H9 (cell line): ENCODE measurements around the gene SLC27A1. TPM values are rescaled to one million over a fixed set of nuclear protein-coding genes. Genes with fewer than 3 reads are reported as not detected.

ENCODE experiments used
- DNase-seq: peaks from one replicate; pipeline ENCODE4 v3.0.0-alpha.2; 2017
- H2AFZ ChIP-seq: one replicate; pipeline ENCODE4 v1.6.1; 2013; ENCODE audit warnings: mild to moderate bottlenecking, low read length, control low read depth, moderate library complexity
- H2AK5ac ChIP-seq: 2 replicates; pipeline ENCODE4 v1.6.1; 2013; ENCODE audit warnings: low read length, control low read depth, mixed read lengths; ENCODE audit not compliant: insufficient read length
- H2BK120ac ChIP-seq: one replicate; pipeline ENCODE4 v1.6.1; 2013; ENCODE audit warnings: low read depth, mild to moderate bottlenecking, low read length, control low read depth, inconsistent platforms; ENCODE audit not compliant: poor library complexity, severe bottlenecking
- H2BK12ac ChIP-seq: 2 replicates; pipeline ENCODE4 v1.6.1; 2013; ENCODE audit warnings: low read length, control low read depth, mixed read lengths, low read depth; ENCODE audit not compliant: insufficient read length
- H2BK15ac ChIP-seq: 2 replicates; pipeline ENCODE4 v1.6.1; 2013; ENCODE audit warnings: low read depth, low read length, control low read depth
- H2BK20ac ChIP-seq: one replicate; pipeline ENCODE4 v1.6.1; 2013; ENCODE audit warnings: low read depth, mild to moderate bottlenecking, low read length, control low read depth, inconsistent platforms; ENCODE audit not compliant: poor library complexity, severe bottlenecking
- H2BK5ac ChIP-seq: 2 replicates; pipeline ENCODE4 v1.6.1; 2013; ENCODE audit warnings: low read length, control low read depth, mixed read lengths; ENCODE audit not compliant: insufficient read length
- H3K14ac ChIP-seq: 2 replicates; pipeline ENCODE4 v1.6.1; 2013; ENCODE audit warnings: low read length, control low read depth; ENCODE audit not compliant: insufficient read depth
- H3K18ac ChIP-seq: 2 replicates; pipeline ENCODE4 v1.6.1; 2013; ENCODE audit warnings: low read depth, mild to moderate bottlenecking, mixed read lengths, low read length, control low read depth; ENCODE audit not compliant: insufficient read length
- H3K23ac ChIP-seq: 2 replicates; pipeline ENCODE4 v1.6.1; 2013; ENCODE audit warnings: low read length, control low read depth, mixed read lengths, low read depth; ENCODE audit not compliant: insufficient read length
- H3K23me2 ChIP-seq: 2 replicates; pipeline ENCODE4 v1.6.1; 2013; ENCODE audit warnings: low read depth, mild to moderate bottlenecking, mixed read lengths, low read length, control low read depth; ENCODE audit not compliant: insufficient read length, poor library complexity, severe bottlenecking
- H3K27ac ChIP-seq: 2 replicates; pipeline ENCODE4 v1.5.1; 2013; ENCODE audit warnings: low read length, control low read depth, mixed read lengths, low read depth; ENCODE audit not compliant: insufficient read length
- H3K27me3 ChIP-seq: 2 replicates; pipeline ENCODE4 v1.6.1; 2013; ENCODE audit warnings: low read length, control low read depth, inconsistent platforms; ENCODE audit not compliant: insufficient read depth
- H3K4ac ChIP-seq: 2 replicates; pipeline ENCODE4 v1.6.1; 2013; ENCODE audit warnings: low read depth, mild to moderate bottlenecking, control low read depth, inconsistent platforms, low read length, moderate library complexity
- H3K4me1 ChIP-seq: 2 replicates; pipeline ENCODE4 v1.6.1; 2013; ENCODE audit warnings: low read length, control low read depth, inconsistent platforms; ENCODE audit not compliant: insufficient read depth
- H3K4me2 ChIP-seq: 2 replicates; pipeline ENCODE4 v1.6.1; 2013; ENCODE audit warnings: low read length, control low read depth, mixed read lengths; ENCODE audit not compliant: insufficient read length, insufficient read depth
- H3K56ac ChIP-seq: 2 replicates; pipeline ENCODE4 v1.6.1; 2013; ENCODE audit warnings: low read depth, mild to moderate bottlenecking, mixed read lengths, low read length, control low read depth; ENCODE audit not compliant: insufficient read length
- H3K79me1 ChIP-seq: 2 replicates; pipeline ENCODE4 v1.6.1; 2013; ENCODE audit warnings: low read depth, mild to moderate bottlenecking, moderate library complexity, low read length, control low read depth, inconsistent platforms; ENCODE audit not compliant: insufficient read depth, poor library complexity, severe bottlenecking
- H3K79me2 ChIP-seq: 2 replicates; pipeline ENCODE4 v1.6.1; 2013; ENCODE audit warnings: low read length, control low read depth, inconsistent platforms; ENCODE audit not compliant: insufficient read depth
- H3K9ac ChIP-seq: 2 replicates; pipeline ENCODE4 v1.6.1; 2013; ENCODE audit warnings: low read length, control low read depth, mixed read lengths; ENCODE audit not compliant: insufficient read length; ENCODE audit errors: extremely low read depth
- H3K9me3 ChIP-seq: one replicate; pipeline ENCODE4 v1.6.1; 2013; ENCODE audit warnings: low read depth, low read length, inconsistent platforms; ENCODE audit not compliant: control insufficient read depth
- H3T11ph ChIP-seq: one replicate; pipeline ENCODE4 v1.6.1; 2013; ENCODE audit warnings: mild to moderate bottlenecking, low read length, control low read depth, inconsistent platforms
- H4K20me1 ChIP-seq: one replicate; pipeline ENCODE4 v1.6.1; 2013; ENCODE audit not compliant: control insufficient read depth, insufficient read length, insufficient read depth
- H4K5ac ChIP-seq: 2 replicates; pipeline ENCODE4 v1.6.1; 2013; ENCODE audit warnings: low read depth, mild to moderate bottlenecking, mixed read lengths, low read length, control low read depth; ENCODE audit not compliant: insufficient read length
- H4K8ac ChIP-seq: replicated peaks from 2 replicates; pipeline ENCODE4 v1.6.1; 2013; ENCODE audit warnings: low read length, control low read depth, mixed read lengths, low read depth; ENCODE audit not compliant: insufficient read length
- H4K91ac ChIP-seq: 2 replicates; pipeline ENCODE4 v1.6.1; 2013; ENCODE audit warnings: low read depth, mild to moderate bottlenecking, moderate library complexity, mixed read lengths, low read length, control low read depth; ENCODE audit not compliant: insufficient read length
- H3K27ac Mint-ChIP-seq, 3 experiments: 2 replicates in 2 of 3; 3 replicates in 1 of 3; pipeline ENCODE4 v1.8.0; 2020 to 2021; ENCODE audit warnings: mixed read lengths in 3 of 3, mild to moderate bottlenecking in 1 of 3, moderate library complexity in 1 of 3
- H3K27me3 Mint-ChIP-seq: 2 replicates; pipeline ENCODE4 v1.8.0; 2021; ENCODE audit warnings: low read depth, mild to moderate bottlenecking, moderate library complexity, mixed read lengths
- H3K36me3 Mint-ChIP-seq, 3 experiments: 2 replicates in 2 of 3; 3 replicates in 1 of 3; pipeline ENCODE4 v1.8.0; 2020 to 2021; ENCODE audit warnings: low read depth in 3 of 3, mixed read lengths in 3 of 3; ENCODE audit not compliant: insufficient read depth in 1 of 3
- H3K4me1 Mint-ChIP-seq, 2 experiments: 2 replicates each; pipeline ENCODE4 v1.8.0; 2020; ENCODE audit warnings: mixed read lengths in 2 of 2
- H3K4me3 Mint-ChIP-seq, 2 experiments: 2 replicates in 1 of 2; 3 replicates in 1 of 2; pipeline ENCODE4 v1.8.0; 2020 to 2021; ENCODE audit warnings: mild to moderate bottlenecking in 2 of 2, mixed read lengths in 2 of 2, moderate library complexity in 1 of 2
- H3K9me3 Mint-ChIP-seq, 2 experiments: 2 replicates in 1 of 2; 3 replicates in 1 of 2; pipeline ENCODE4 v1.8.0; 2020; ENCODE audit warnings: mild to moderate bottlenecking in 2 of 2, mixed read lengths in 2 of 2, moderate library complexity in 1 of 2
- CTCF ChIP-seq: fragments of 200-600 bp; sonication (generic); conservative IDR thresholded peaks from 3 replicates; pipeline ENCODE4 v1.8.0; 2021; ENCODE audit warnings: antibody characterized with exemption, mild to moderate bottlenecking
- WGBS: extraction: QIAGEN DNeasy Blood & Tissue Kit; methylation state at CpG from one replicate; pipeline ENCODE4 v1.1.7; 2013; ENCODE audit warnings: missing lambda C conversion rate, low lambda C conversion rate, mixed read lengths; ENCODE audit not compliant: insufficient read length; ENCODE audit errors: extremely low coverage; 5-methylcytosine and 5-hydroxymethylcytosine counted together
- total RNA-seq: library from RNA; stranded (reverse); gene quantifications from 2 replicates; pipeline ENCODE4 v1.2.1, GENCODE V29; 2021

The SLC27A1 gene
- total RNA-seq, 1 experiment from 2014 or later: 6.4 TPM

- Histone ChIP-seq H2BK12ac (no peak overlapping the region), H3K23me2 (peaks cover 7% of the 10 kb centered on the region), H3K4me1 (peaks cover 7% of the 10 kb centered on the region; the same call in 1 of the 2 replicates), H2BK20ac (no peak overlapping the region), H2BK120ac (no peak overlapping the region), H3K27ac (no peak overlapping the region), H4K5ac (no peak overlapping the region), H2AFZ (no peak overlapping the region), H3K56ac (no peak overlapping the region), H2BK15ac (no peak overlapping the region), H3K79me2 (no peaks in the 10 kb centered on the region), H4K91ac (no peak overlapping the region), H2AK5ac (no peak overlapping the region), H4K8ac (no peak overlapping the region), H3K4ac (no peak overlapping the region), H3T11ph (no peak overlapping the region), H3K9ac (no peak overlapping the region), H3K9me3 (no peaks in the 10 kb centered on the region), H3K18ac (no peak overlapping the region), H3K4me2 (no peak overlapping the region), H3K27me3 (no peaks in the 10 kb centered on the region), H2BK5ac (no peak overlapping the region), H3K79me1 (no peaks in the 10 kb centered on the region), H3K23ac (no peak overlapping the region), H4K20me1 (no peaks in the 10 kb centered on the region), H3K14ac (no peak overlapping the region)
- H3K4me1 Mint-ChIP-seq: peaks cover 19 to 22% of the 10 kb centered on the region in 2 experiments
- no peak overlapping the region for H3K27ac Mint-ChIP-seq
- DNase-seq: no peak
- H3K36me3 Mint-ChIP-seq: no peaks in the 10 kb centered on the region
- H3K4me3 Mint-ChIP-seq: no peak overlapping the region
- peaks cover 0 to 2% of the 10 kb centered on the region in 2 experiments; a peak in 1 of 5 replicates for H3K9me3 Mint-ChIP-seq
- no peak for TF ChIP-seq CTCF
- no CpG with 5 or more reads among the region's 5 CpGs for WGBS
- H3K27me3 Mint-ChIP-seq: peaks cover 3% of the 10 kb centered on the region
These were observed 21.0 kb downstream of the SLC27A1 start for GRCh38 chr19:17491287-17491686.
